Memory B cell (primary cell): ENCODE results near the gene LRRC26.

Source experiments
- ATAC-seq: fragments of 150-1000 bp; cut with Tn5 transposase; 2 replicates; pipeline ENCODE4 v1.10.0; 2021; ENCODE audit warnings: low read depth, mild to moderate bottlenecking, moderate library complexity
- DNase-seq, 2 donors: peaks; one replicate each; pipeline ENCODE4 v3.0.0; 2022; ENCODE audit warnings: low spot score in 2 of 2
- H3K27ac Mint-ChIP-seq: one replicate; pipeline ENCODE4 v1.8.0; 2022; ENCODE audit warnings: mild to moderate bottlenecking, moderate library complexity, mixed read lengths
- H3K27me3 Mint-ChIP-seq: one replicate; pipeline ENCODE4 v1.8.0; 2022; ENCODE audit warnings: mixed read lengths
- H3K36me3 Mint-ChIP-seq: one replicate; pipeline ENCODE4 v1.8.0; 2022; ENCODE audit warnings: mild to moderate bottlenecking, mixed read lengths
- H3K4me1 Mint-ChIP-seq: one replicate; pipeline ENCODE4 v1.8.0; 2022; ENCODE audit warnings: mixed read lengths
- H3K4me3 Mint-ChIP-seq: one replicate; pipeline ENCODE4 v1.8.0; 2022; ENCODE audit warnings: mild to moderate bottlenecking, moderate library complexity, mixed read lengths
- H3K9me3 Mint-ChIP-seq: one replicate; pipeline ENCODE4 v1.8.0; 2022; ENCODE audit warnings: mixed read lengths

The LRRC26 gene, protein sequence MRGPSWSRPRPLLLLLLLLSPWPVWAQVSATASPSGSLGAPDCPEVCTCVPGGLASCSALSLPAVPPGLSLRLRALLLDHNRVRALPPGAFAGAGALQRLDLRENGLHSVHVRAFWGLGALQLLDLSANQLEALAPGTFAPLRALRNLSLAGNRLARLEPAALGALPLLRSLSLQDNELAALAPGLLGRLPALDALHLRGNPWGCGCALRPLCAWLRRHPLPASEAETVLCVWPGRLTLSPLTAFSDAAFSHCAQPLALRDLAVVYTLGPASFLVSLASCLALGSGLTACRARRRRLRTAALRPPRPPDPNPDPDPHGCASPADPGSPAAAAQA

DNA sequence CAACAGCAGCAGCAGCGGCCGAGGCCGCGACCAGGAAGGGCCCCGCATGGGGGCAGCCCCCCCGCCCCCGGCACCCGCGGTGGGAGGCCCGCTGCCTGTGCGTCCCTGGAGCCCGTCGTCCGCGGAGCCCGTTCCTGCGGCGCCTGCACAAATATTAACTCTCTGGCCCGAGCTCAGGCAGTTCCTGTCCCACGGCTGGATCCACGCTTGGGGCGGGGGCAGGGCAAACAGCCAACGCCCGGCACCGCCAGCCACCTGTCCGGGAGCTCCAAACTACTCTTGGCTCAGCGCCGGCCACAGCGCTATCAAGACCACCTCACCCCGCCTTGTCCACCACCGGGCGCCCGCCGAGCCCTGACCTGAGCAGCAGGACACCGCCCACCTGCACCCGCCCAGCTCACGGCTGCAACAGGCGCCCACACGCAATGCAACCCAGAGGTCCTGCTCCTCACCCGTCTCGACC, at the start of gene LRRC26:
Gene LRRC26 (minus strand): TSS at position 156 of the 463 bp plus-strand sequence. CDS start 108 bp downstream, at position 48.
- Mint-ChIP-seq H3K9me3 (no peaks in the 10 kb centered on the region), H3K4me1 (peaks cover 4% of the 10 kb centered on the region), H3K27ac (peak within 1 kb of the TSS; percentile 40), H3K27me3 (peaks cover 16% of the 10 kb centered on the region), H3K36me3 (no peaks in the 10 kb centered on the region), H3K4me3 (peak within 1 kb of the TSS; percentile 67)
- DNase-seq (no peak), ATAC-seq (no peak)

DNA sequence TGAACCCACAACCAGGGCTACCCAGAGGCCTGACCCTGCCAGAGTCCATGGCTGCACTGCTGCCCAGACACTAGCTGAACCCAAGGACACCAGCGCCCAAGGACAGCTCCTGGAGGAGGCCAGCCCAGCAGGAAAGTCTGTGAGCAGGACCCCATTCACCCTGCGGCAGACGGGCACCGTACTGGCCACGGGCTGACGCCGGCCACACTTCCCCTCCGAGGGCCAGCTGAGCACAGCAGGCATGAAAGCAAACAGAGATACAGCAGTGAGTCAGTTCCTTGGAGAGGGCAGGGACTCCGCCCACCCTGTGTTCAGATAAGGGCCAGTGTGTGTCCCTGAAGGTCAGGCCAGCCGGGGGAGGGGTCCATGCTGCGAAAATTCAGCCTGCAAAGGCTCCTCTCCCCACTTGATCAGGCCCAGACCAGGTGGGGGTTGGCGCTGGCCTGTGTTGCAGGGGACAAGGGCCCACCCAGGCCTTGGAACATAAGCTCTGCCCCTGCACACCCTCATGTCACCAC, 49.0 kb upstream of the LRRC26 start:
- no peaks in the 10 kb centered on the region for H3K9me3 Mint-ChIP-seq
- H3K27ac Mint-ChIP-seq = no peak overlapping the region
- H3K4me3 Mint-ChIP-seq = no peak overlapping the region
- peaks cover 2% of the 10 kb centered on the region for H3K36me3 Mint-ChIP-seq
- DNase-seq = no peak
- peaks cover 5% of the 10 kb centered on the region for H3K4me1 Mint-ChIP-seq
- H3K27me3 Mint-ChIP-seq = peaks cover 4% of the 10 kb centered on the region
- ATAC-seq = no peak

DNA sequence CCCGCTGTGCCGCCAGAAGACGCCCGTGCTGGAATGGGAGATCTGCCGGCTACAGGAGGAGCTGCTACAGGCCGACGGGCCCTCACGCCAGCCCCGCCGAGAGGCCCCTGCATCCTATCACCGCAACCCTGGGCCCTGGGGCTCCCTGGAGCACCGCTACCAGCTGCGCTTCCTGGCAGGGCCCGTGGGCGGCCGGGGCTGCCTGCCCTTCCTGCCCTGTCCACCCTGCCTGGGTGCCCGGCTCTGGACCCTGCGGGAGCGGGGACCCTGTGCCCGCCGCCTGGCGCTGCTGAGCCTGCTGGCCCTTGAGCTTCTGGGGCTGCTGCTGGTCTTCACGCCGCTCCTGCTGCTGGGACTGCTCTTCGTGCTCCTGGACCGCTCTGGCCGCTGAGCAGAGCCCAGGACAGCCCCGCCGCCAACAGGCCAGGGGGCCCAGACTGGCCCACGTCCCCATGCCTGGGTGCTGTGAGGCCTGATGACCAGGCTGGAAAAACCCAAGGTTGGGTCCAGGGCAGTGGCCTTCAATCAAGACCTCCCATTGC, 48.4 kb upstream of the LRRC26 start:
- ATAC-seq = no peak
- Mint-ChIP-seq H3K4me1 (peaks cover 5% of the 10 kb centered on the region), H3K27me3 (peaks cover 4% of the 10 kb centered on the region), H3K4me3 (no peak overlapping the region), H3K36me3 (peaks cover 2% of the 10 kb centered on the region), H3K27ac (no peak overlapping the region), H3K9me3 (no peaks in the 10 kb centered on the region)
- DNase-seq = no peak

DNA sequence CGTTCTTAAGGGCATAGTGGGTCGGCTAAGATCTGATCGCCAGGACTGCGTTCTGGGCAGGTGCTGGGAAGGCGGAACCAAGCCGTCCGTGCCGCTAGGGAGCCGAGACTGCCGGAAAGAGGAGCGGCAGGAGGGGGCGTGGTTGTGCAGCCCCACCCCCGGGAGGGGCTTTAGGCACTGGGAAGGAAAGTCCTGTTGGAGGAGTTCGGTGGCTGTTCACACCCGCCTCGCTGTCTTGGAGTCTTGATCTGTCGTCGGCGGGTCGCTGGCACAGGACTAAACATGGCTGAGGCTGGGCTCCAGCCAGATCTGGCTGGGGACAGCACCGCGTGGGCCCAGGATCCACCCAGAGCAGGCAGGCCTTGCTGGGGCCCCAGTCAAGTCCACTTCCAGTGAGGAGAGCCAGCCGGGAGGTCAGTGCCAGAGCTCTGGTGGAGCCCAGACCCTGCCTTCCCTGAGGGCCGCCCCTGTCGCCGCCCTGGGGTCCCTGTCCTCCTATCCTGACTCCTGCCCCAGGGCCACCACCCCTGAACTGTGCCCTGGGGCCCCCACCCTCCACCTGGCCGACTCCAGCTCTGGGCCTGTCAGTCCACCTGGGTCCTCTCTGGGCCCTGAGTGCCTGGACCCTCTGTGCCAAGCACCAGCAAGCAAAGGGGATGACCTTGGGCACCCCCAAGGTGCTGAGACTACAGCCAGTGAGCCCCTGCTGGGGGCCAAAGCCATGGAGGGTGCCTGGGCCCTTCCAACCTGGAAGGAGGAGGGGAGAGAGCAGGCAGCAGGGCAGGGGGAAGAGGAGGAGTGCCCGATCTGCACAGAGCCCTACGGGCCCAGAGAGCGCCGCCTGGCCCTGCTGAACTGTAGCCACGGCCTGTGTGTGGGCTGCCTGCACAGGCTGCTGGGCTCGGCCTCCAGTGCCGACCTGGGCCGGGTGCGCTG, 47.7 kb upstream of the LRRC26 start:
- Mint-ChIP-seq H3K4me3 (peak overlapping the region; percentile 14), H3K9me3 (no peaks in the 10 kb centered on the region), H3K27ac (no peak overlapping the region), H3K4me1 (no peaks in the 10 kb centered on the region), H3K27me3 (peaks cover 4% of the 10 kb centered on the region), H3K36me3 (peaks cover 2% of the 10 kb centered on the region)
- DNase-seq (no peak), ATAC-seq (no peak)

DNA sequence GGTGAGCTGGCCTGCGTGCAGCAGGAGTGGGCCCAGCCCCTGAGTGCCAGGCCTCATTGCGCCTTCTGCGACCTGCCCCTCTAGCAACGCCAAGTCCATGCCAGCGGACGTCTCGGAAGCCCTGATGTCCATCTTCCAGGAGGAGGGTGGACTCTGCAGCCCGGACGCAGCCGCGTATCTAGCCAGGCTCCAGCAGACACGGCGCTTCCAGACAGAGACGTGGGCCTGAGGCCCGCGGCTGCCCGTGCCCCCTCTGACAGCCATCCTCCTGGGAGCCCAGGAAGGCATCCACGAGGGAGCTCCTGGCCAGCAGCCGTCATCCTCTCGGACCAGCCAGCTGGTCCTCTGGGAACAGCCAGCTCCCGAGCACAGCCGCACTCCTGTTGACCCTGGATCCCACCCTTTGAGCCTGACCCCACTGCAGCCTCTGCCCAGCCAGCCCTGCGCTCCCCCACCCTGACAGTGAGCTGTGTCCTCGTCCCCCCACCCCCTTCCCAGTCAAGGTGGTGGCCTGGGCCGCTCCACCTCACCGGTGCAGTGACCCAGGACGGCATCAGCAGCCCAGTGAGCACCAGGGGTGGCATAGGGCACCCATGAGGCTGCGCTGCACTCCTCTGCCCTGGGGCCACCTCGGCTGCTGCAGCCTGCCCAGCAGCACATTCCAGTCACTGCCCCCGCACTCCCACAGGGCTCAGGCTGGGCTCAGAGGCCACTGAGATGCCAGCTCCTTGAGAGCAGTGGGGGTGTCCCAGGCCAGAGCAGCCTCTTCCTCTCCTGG, 46.5 kb upstream of the LRRC26 start:
- peaks cover 2% of the 10 kb centered on the region for H3K36me3 Mint-ChIP-seq
- H3K27me3 Mint-ChIP-seq = peaks cover 4% of the 10 kb centered on the region
- H3K27ac Mint-ChIP-seq = no peak overlapping the region
- H3K4me3 Mint-ChIP-seq = no peak overlapping the region
- DNase-seq (no peak), ATAC-seq (no peak)
- H3K9me3 Mint-ChIP-seq = no peaks in the 10 kb centered on the region
- no peaks in the 10 kb centered on the region for H3K4me1 Mint-ChIP-seq

DNA sequence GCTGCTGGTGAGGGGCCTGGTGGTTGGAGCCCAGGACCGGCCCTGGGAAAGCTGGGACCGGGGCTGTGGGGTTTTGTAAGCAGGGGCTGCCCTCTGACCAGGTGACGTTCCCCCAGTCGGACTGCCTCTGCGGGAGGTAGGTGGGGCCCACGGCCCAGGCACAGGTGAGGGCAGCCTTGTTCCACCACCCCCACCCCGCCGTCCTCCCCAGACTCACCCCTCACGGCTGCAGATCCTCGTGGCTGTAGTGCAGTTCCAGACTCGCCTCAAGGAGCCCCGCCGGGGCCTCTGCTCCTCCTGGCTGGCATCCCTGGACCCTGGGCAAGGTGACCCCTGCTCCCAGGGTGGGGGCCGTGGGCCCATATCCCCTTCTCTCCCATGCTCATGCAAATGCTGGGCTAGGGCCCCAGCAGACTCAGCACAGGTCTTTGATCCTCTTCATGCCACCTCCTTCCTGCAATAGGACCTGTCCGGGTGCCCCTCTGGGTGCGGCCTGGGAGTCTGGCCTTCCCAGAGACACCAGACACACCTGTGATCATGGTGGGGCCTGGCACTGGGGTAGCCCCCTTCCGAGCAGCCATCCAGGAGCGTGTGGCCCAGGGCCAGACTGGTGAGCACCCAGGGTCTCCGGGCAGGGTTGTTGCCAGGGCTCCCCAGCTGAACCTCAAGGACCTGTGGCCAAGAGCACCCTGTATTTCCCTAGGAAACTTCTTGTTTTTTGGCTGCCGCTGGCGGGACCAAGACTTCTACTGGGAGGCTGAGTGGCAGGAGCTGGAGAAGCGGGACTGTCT, 45.5 kb upstream of the LRRC26 start:
- no peak for ATAC-seq
- Mint-ChIP-seq H3K27ac (no peak overlapping the region), H3K36me3 (peaks cover 2% of the 10 kb centered on the region), H3K4me1 (peaks cover 2% of the 10 kb centered on the region), H3K27me3 (peaks cover 1% of the 10 kb centered on the region), H3K4me3 (no peak overlapping the region), H3K9me3 (no peaks in the 10 kb centered on the region)
- no peak for DNase-seq

DNA sequence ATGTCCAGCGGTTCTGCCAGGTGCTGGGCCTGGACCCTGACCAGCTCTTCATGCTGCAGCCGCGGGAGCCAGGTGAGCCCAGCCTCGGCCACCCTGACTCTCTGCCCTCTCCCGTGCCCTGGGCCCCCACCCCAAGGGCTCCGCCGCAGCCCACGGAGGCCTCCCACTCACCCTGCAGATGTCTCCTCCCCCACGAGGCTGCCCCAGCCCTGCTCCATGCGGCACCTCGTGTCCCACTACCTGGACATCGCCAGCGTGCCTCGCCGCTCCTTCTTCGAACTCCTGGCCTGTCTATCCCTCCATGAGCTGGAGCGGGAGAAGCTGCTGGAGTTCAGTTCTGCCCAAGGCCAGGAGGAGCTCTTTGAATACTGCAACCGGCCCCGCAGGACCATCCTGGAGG, 44.8 kb upstream of the LRRC26 start:
- H3K27ac Mint-ChIP-seq = no peak overlapping the region
- no peaks in the 10 kb centered on the region for H3K27me3 Mint-ChIP-seq
- H3K36me3 Mint-ChIP-seq = peaks cover 2% of the 10 kb centered on the region
- DNase-seq (no peak), ATAC-seq (no peak)
- no peak overlapping the region for H3K4me3 Mint-ChIP-seq
- no peaks in the 10 kb centered on the region for H3K9me3 Mint-ChIP-seq
- H3K4me1 Mint-ChIP-seq = peaks cover 2% of the 10 kb centered on the region

DNA sequence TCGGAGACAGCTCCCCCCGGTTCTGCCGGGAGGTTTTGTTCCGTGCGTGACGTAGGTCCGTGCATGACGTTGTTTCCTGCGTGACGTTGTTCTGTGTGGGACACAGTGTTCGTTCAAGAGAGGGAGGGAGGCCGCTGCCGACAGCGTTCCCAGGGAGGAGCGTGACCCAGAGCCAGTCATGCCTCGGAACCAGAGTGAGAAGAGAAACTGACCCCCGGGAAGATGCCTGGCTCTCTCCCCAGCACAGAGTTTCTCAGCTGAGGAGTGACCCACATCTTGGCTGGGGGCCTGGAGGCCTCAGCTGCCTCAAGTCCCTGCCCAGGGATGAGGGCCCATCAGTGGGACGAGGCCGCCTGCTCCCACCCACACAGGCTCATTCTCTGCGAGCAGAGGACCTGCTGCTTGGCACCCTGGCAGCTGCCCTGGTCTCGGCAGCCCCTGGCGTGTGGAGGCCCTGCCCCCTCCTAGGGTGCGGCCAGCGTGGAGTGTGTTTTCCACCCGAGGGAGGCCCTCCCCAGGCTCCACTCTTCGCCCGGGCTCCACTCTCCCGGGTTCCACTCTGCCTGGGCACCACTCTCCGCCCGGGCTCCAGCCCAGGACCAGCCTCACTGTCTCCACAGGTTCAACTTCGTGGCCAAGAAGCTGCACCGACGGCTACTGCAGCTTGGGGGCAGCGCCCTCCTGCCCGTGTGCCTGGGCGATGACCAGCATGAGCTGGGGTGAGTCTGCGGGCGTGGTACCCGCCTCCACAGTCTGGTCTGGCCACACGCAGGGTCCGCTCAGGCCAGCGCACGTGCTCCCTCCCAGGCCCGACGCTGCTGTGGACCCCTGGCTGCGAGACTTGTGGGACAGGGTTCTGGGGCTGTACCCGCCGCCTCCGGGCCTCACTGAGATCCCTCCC, 43.6 kb upstream of the LRRC26 start:
- Mint-ChIP-seq H3K27ac (no peak overlapping the region), H3K27me3 (no peaks in the 10 kb centered on the region)
- ATAC-seq = no peak

DNA sequence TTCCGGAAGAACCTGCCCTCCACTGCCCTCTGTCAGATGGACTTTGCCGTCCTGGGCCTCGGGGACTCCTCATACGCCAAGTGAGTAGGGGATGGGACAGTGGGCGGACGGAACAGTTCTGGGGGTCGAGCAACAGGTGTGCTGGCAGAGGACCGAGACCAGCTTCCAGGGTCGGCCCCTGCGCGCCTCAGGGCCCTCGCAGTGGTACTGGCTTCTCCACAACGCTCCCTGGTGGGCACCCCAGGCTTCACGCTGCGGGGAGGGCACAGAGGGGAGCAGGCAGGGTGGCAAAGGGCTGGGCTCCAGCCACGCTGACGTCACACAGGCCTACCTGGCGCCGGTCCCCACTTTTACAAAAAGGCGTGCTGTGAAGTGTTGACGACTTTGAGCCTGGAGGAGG, 42.7 kb upstream of the LRRC26 start:
- no peak for DNase-seq
- ATAC-seq = no peak
- H3K9me3 Mint-ChIP-seq = no peaks in the 10 kb centered on the region
- peaks cover 6% of the 10 kb centered on the region for H3K36me3 Mint-ChIP-seq
- no peaks in the 10 kb centered on the region for H3K27me3 Mint-ChIP-seq
- peaks cover 5% of the 10 kb centered on the region for H3K4me1 Mint-ChIP-seq
- H3K4me3 Mint-ChIP-seq = no peak overlapping the region
- no peak overlapping the region for H3K27ac Mint-ChIP-seq

More for the DNA sequence above, 43.6 kb upstream of the LRRC26 start:
- Mint-ChIP-seq H3K4me3 (no peak overlapping the region), H3K4me1 (peaks cover 4% of the 10 kb centered on the region), H3K36me3 (peaks cover 5% of the 10 kb centered on the region), H3K9me3 (no peaks in the 10 kb centered on the region)
- DNase-seq = no peak

DNA sequence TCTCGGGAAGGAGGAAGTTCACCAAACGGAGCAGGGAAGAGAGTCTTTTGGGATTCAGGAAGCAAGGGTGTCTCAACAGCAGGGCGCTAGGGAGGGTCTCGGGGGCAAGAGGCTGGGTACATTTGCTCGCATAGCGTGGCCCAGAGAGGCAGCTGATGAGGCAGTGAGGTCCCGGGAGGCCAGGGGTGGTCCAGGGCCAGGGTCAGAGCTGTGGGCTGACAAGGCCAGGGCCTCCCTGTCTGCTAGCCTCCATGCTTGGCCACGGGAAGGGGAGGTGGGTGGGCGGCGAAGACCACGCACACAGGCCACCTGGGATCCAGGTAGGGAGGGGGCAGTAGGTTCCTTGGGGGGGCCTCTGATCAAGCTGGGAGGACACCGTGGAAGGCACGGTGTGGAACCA, 41.7 kb upstream of the LRRC26 start:
- H3K4me3 Mint-ChIP-seq = no peak overlapping the region
- peaks cover 15% of the 10 kb centered on the region for H3K36me3 Mint-ChIP-seq
- ATAC-seq = no peak
- no peaks in the 10 kb centered on the region for H3K9me3 Mint-ChIP-seq
- no peak overlapping the region for H3K27ac Mint-ChIP-seq
- H3K4me1 Mint-ChIP-seq = peaks cover 15% of the 10 kb centered on the region
- no peaks in the 10 kb centered on the region for H3K27me3 Mint-ChIP-seq
- DNase-seq = no peak

DNA sequence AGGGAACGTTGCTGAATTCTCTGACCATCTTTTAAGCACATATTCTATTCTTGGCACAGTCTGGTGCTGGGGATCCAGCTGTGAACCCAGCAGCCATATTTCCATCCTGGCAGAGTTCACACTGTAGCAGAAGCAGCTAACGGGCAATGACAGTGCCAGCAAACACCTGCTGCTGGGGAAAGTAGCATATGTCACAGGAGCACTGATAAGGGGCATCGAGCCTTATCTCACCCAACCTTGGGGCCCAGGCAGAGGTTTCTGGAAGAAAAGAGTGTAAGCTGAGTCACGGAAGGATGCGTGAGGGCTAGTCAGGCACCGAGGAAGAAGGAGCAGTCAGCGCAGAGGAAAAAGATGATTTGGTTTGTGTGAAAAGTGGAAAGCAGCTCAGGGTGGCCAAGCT, 36.8 kb upstream of the LRRC26 start:
- H3K4me3 Mint-ChIP-seq = peak overlapping the region; percentile 93
- H3K9me3 Mint-ChIP-seq = no peaks in the 10 kb centered on the region
- peaks cover 13% of the 10 kb centered on the region for H3K36me3 Mint-ChIP-seq
- peak overlapping the region; percentile 94 for H3K27ac Mint-ChIP-seq
- no peaks in the 10 kb centered on the region for H3K27me3 Mint-ChIP-seq
- ATAC-seq = no peak
- H3K4me1 Mint-ChIP-seq = peaks cover 35% of the 10 kb centered on the region
- no peak for DNase-seq
